Measurements from ENCODE around the gene IL1RAPL1.

Gene IL1RAPL1

DNA sequence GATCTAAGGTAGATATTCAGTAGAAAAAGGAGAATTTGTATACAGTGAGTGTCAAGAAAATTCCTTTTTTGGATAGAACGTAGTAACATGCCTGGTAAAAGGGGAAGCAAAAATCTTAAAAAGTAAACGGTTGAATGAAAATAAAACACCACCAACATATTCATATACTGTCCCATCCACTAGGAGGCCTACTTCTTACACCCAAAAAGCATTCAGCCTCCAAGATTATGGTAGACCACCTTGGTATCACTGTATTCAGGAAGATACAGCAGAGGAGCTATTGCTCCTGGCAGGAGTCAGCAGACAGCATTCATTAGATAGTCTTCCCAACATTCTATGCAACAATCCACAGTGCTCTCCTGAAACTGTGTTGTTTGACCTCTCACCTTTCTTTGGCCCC lies 1353.5 kb downstream of the IL1RAPL1 start:
- DNase-seq: no peak

DNA sequence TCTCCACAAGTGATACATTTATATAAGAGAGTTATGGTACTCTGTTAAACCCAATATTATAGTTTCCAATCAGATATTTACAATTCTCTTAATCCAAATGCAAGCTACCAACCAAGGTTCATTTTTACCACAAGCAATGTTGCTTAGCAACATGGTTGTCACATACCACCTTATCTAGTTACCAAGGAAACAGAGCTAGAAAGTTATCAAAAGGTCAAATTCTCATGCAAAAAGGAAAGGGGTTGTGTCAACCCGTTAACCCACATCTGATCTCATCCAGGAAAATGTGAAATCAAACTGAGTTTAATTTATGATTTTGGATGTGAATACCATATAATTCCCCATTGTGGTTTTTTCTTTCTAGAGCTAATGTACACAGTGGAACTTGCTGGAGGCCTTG lies 1354.0 kb downstream of the IL1RAPL1 start:
- no peak for DNase-seq

DNA sequence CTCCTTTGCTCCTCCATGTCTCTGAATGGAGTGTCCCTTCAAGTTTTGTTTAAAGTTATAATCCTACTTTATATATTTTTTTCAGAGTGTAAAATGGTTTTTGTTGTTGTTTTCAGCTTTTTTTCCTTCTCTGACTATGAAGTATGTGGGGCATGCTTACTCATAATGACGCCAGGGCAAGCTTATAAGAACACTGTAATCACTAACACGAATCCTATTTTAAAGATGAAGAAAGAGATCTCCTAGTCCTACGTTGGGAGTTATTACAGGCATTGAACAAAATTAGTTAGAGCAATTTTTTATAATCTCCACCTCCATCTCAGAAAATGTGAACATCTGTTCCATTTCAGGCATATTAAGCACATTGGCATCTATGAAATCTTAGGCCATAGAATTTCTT lies 1360.0 kb downstream of the IL1RAPL1 start:
- DNase-seq: no peak

DNA sequence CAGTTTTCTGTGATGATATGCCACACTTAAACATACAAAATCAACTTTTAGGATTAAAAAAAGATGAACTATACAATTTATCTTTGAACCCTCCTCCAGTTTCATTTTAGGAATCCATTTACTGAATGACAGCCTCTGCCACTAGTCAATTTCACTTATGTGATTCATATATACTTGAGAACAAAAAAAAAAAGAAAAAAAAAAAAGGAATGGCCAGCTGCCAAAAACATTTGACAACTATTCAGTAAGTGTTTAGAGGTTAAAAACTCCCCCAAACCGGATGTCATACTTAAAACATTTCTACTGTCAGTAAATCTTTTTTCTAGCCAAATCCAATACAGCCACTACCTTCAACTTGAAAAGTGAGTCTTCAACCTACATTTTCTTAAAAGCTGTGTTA lies 1361.4 kb downstream of the IL1RAPL1 start:
- no peak for DNase-seq

DNA sequence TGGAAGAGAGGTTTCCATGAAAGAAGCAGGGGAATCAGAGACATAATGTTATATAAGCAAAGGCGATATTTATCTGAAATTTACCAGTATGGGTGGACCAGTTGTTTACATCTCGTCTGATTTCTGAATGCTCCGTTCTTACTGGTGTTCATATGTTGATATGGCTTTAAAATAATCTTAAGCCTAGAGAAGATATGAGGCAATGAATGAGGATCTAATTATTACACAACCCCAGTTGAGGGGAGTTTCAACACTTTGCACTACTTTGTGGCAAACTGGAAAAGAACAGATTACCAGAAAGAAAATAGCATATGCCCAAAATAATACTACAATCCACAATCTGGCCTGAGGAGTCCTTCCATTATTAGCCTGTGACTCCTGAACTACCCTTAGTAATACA lies 1364.8 kb downstream of the IL1RAPL1 start:
- DNase-seq: no peak

DNA sequence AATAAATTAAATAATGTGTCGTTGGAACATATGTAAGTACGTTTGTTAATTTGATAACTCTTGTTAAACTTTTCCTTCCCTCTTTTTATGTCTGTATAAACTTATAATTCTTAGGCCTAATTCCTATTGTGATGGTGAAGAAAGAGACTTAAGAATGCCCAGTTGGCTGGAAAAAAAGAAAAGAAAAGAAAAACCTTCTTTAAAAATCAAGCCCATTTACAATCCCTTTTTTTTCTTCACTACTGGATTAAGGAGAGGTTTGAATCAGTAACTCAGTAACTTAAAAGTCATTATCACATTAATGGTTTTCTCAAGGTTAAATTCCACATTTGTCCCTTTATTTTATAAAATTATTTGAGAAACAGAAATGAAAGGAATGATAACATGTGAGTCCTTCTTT lies 1374.8 kb downstream of the IL1RAPL1 start:
- no peak for DNase-seq

DNA sequence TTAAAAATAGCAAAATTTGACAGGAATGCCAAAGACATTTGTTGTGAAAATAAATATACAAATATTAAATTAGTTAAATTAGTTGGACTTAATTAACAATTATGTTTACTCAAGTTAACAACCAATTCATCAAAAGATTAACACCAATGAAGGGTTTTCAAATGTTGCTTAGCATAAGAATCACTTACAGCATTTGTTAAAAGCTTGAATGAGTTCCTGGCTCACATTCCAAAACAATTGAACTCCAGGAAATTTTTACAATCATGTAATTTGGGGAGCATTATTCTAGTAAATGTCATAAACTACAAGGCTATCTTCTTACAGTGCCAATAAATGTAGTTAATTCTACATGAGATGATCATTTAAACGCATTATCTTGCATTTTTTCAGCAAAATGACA lies 1378.4 kb downstream of the IL1RAPL1 start:
- no peak for DNase-seq

DNA sequence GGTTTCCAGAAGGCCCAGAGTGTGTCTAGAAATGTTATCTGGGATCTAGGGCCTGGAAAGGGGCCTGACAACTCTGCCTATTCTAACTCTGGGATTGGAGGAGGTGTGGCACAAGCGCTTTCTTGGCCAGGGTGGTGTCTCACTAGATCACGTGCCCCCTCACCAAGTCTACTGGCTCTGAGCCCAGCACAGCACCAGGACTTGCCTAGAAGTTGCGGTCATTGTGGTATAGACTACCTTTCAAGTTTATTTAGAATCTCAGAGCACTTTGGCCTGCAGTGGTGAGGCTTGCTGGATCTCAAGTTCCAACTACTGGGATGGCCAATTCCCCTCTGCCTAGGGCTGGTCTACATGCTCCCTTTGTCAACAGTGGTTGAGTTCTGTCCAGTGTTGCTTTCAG lies 1404.8 kb downstream of the IL1RAPL1 start:
- DNase-seq: no peak

DNA sequence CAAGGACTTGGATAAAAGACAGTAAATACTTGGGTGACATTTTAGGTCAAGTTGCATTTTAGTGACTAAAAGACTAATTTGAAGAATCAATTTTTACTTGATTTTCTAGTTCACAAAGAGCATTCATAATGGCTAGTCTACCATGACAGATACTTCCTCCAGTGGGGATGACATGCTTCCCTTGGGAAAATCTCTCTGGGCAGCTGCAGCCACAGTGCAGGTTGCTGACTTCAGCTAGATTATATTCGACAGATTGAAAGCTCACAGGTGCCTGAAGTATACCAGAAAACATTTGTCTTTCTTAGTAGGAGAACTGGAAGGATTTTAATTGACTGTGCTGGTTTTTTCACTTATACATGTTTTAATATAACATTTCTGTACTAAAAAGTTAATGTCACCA lies 1418.6 kb downstream of the IL1RAPL1 start:
- peak; percentile 6 for DNase-seq
